HCT116 (cell line): Measurements from ENCODE around the gene ZNF134. TPM values are rescaled to one million over a fixed set of nuclear protein-coding genes. Genes with fewer than 3 reads are reported as not detected.

Source experiments
- ATAC-seq: fragments of 200-7000 bp; cut with Tn5 transposase; 2 replicates; pipeline ENCODE4 v1.9.1; 2020; ENCODE audit warnings: mild to moderate bottlenecking, moderate library complexity
- BruUV-seq: library from RNA; stranded (reverse); fragments of 400-500 nt; replicated peaks from 2 replicates; lab custom pipeline; 2021; lab: Mats Ljungman, UMichigan
- CTCF ChIA-PET: fragments of 300-600 bp; sonication (Branson Sonifier 250); formaldehyde crosslinking; loops from one replicate; lab custom pipeline; 2021; ENCODE audit warnings: antibody characterized with exemption; lab: Charles Lee
- POLR2A ChIA-PET: fragments of 300-600, 350-600 bp; sonication (Branson Sonifier 250); formaldehyde crosslinking; loops from one replicate; lab custom pipeline; 2021; ENCODE audit warnings: antibody characterized with exemption; lab: Charles Lee
- RAD21 ChIA-PET, 2 experiments: fragments of 300-600 bp; sonication (Branson Sonifier 250); formaldehyde crosslinking; loops; one replicate each; lab custom pipeline; 2023; ENCODE audit warnings: low total read pairs in 2 of 2; ENCODE audit not compliant: uncharacterized antibody in 2 of 2, unreplicated experiment in 2 of 2, low non-redundant PET in 1 of 2; lab: Charles Lee
- DNase-seq: peaks from one replicate; pipeline ENCODE4 v3.0.0-alpha.2; 2010; ENCODE audit warnings: low read depth, low spot score
- H2AFZ ChIP-seq: fragments of 200-600 bp; shearing (Covaris generic), sonication (generic); 2 replicates; pipeline ENCODE4 v1.6.1; 2017; ENCODE audit warnings: low read depth, mixed run types, mixed read lengths, antibody characterized with exemption, low read length; ENCODE audit not compliant: poor library complexity, severe bottlenecking
- H3K27ac ChIP-seq: 2 replicates; pipeline ENCODE4 v1.5.1; 2012; ENCODE audit warnings: low read depth, low read length
- H3K27me3 ChIP-seq: fragments of 200-600 bp; sonication (generic); 2 replicates; pipeline ENCODE4 v1.6.1; 2016; ENCODE audit warnings: mixed run types, low read length, mixed read lengths; ENCODE audit not compliant: insufficient read depth
- H3K36me3 ChIP-seq, 2 experiments: fragments of 200-500 bp in 1 of 2; fragments of 200-600 bp in 1 of 2; sonication (Bioruptor generic) in 1 of 2; sonication (generic) in 1 of 2; 2 replicates each; pipeline versions ENCODE4 v1.5.1 to v1.6.1; 2014 to 2016; ENCODE audit warnings: low read length in 2 of 2, inconsistent platforms in 1 of 2, mixed read lengths in 1 of 2, mixed run types in 1 of 2; ENCODE audit not compliant: insufficient read depth in 2 of 2, control insufficient read depth in 1 of 2
- H3K4me1 ChIP-seq, 2 experiments: fragments of 200-600 bp in 1 of 2; sonication (generic) in 1 of 2; 2 replicates each; pipeline versions ENCODE4 v1.5.1 to v1.6.1; 2012 to 2017; ENCODE audit warnings: low read length in 2 of 2, inconsistent platforms in 1 of 2, mild to moderate bottlenecking in 1 of 2, mixed read lengths in 1 of 2, mixed run types in 1 of 2, moderate library complexity in 1 of 2; ENCODE audit not compliant: insufficient read depth in 2 of 2, control insufficient read depth in 1 of 2
- H3K4me2 ChIP-seq: fragments of 200-600 bp; sonication (generic); 2 replicates; pipeline ENCODE4 v1.6.1; 2017; ENCODE audit warnings: mixed run types, low read length, mixed read lengths
- H3K4me3 ChIP-seq, 2 experiments: fragments of 200-600 bp in 1 of 2; sonication (generic) in 1 of 2; replicated peaks in 1 of 2; 2 replicates each; pipeline ENCODE4 v1.5.1; 2011 to 2016; ENCODE audit warnings: low read length in 2 of 2, control low read depth in 1 of 2, low read depth in 1 of 2, mild to moderate bottlenecking in 1 of 2, mixed read lengths in 1 of 2, mixed run types in 1 of 2
- H3K79me2 ChIP-seq: fragments of 200-600 bp; sonication (generic); 2 replicates; pipeline ENCODE4 v1.6.1; 2017; ENCODE audit warnings: mild to moderate bottlenecking, mixed run types, low read length, moderate library complexity, mixed read lengths; ENCODE audit not compliant: insufficient read depth
- H3K9ac ChIP-seq: fragments of 200-600 bp; sonication (generic); 2 replicates; pipeline ENCODE4 v1.6.1; 2016; ENCODE audit warnings: low read length, mixed read lengths
- H3K9me2 ChIP-seq: fragments of 200-600 bp; sonication (generic), shearing (Covaris generic); 2 replicates; pipeline ENCODE4 v1.6.1; 2017; ENCODE audit warnings: mixed run types, mild to moderate bottlenecking, moderate library complexity; ENCODE audit not compliant: insufficient read depth
- H3K9me3 ChIP-seq, 2 experiments: fragments of 200-500 bp in 1 of 2; fragments of 200-600 bp in 1 of 2; sonication (Bioruptor generic) in 1 of 2; sonication (generic) in 1 of 2; 2 replicates each; pipeline ENCODE4 v1.6.1; 2014 to 2017; ENCODE audit warnings: low read length in 2 of 2, mixed read lengths in 2 of 2, inconsistent platforms in 1 of 2, low read depth in 1 of 2, mild to moderate bottlenecking in 1 of 2, mixed run types in 1 of 2, moderate library complexity in 1 of 2; ENCODE audit not compliant: control insufficient read depth in 1 of 2, insufficient read depth in 1 of 2
- H4K20me1 ChIP-seq: fragments of 200-600 bp; sonication (generic), shearing (Covaris generic); 2 replicates; pipeline ENCODE4 v1.6.1; 2017; ENCODE audit warnings: mixed run types, mild to moderate bottlenecking, moderate library complexity; ENCODE audit not compliant: insufficient read depth
- ATF3 ChIP-seq: IDR thresholded peaks from 2 replicates; pipeline ENCODE4 v1.6.1; 2012
- CBX3 ChIP-seq: IDR thresholded peaks from 2 replicates; pipeline ENCODE4 v1.6.1; 2012; ENCODE audit warnings: low read depth
- CTCF ChIP-seq, 3 experiments: fragments of 200-600 bp in 1 of 3; sonication (generic) in 1 of 3; IDR thresholded peaks in 2 of 3; conservative IDR thresholded peaks in 1 of 3; 2 replicates each; pipeline ENCODE4 v1.5.1; 2012 to 2017; ENCODE audit warnings: low read depth in 2 of 3, low read length in 2 of 3, antibody characterized with exemption in 1 of 3, borderline replicate concordance in 1 of 3, control low read depth in 1 of 3, mild to moderate bottlenecking in 1 of 3, mixed read lengths in 1 of 3, mixed run types in 1 of 3, moderate library complexity in 1 of 3; ENCODE audit not compliant: insufficient read depth in 1 of 3
- EGR1 ChIP-seq: IDR thresholded peaks from 2 replicates; pipeline ENCODE4 v1.6.1; 2012; ENCODE audit warnings: low read depth
- EZH2 ChIP-seq: fragments of 200-600 bp; sonication (generic); IDR thresholded peaks from 2 replicates; pipeline ENCODE4 v1.6.1; 2017; ENCODE audit warnings: antibody characterized with exemption, mixed run types
- EZH2phosphoT487 ChIP-seq: fragments of 200-600 bp; IDR thresholded peaks from 2 replicates; pipeline ENCODE4 v1.6.1; 2018; ENCODE audit warnings: antibody characterized with exemption, borderline replicate concordance
- FOSL1 ChIP-seq: IDR thresholded peaks from 2 replicates; pipeline ENCODE4 v1.6.1; 2012; ENCODE audit warnings: low read depth
- JUND ChIP-seq: IDR thresholded peaks from 2 replicates; pipeline ENCODE4 v1.6.1; 2012
- POLR2AphosphoS5 ChIP-seq: IDR thresholded peaks from 2 replicates; pipeline ENCODE4 v1.6.1; 2011; ENCODE audit warnings: mild to moderate bottlenecking, low read depth, low read length, moderate library complexity
- RAD21 ChIP-seq: IDR thresholded peaks from 2 replicates; pipeline ENCODE4 v1.6.1; 2012; ENCODE audit warnings: low read depth, mild to moderate bottlenecking
- SIN3A ChIP-seq: IDR thresholded peaks from 2 replicates; pipeline ENCODE4 v1.6.1; 2012; ENCODE audit warnings: low read depth
- SP1 ChIP-seq: IDR thresholded peaks from 2 replicates; pipeline ENCODE4 v1.6.1; 2012; ENCODE audit warnings: low read depth
- SRF ChIP-seq: IDR thresholded peaks from 2 replicates; pipeline ENCODE4 v1.6.1; 2012; ENCODE audit warnings: low read depth
- TCF7L2 ChIP-seq: IDR thresholded peaks from 2 replicates; pipeline ENCODE4 v1.7.0; 2011; ENCODE audit warnings: borderline replicate concordance, inconsistent platforms; ENCODE audit not compliant: insufficient read depth, insufficient read length; ENCODE audit errors: extremely low read depth
- YY1 ChIP-seq: IDR thresholded peaks from 2 replicates; pipeline ENCODE4 v1.6.1; 2011; ENCODE audit warnings: low read length, low read depth, moderate library complexity, mild to moderate bottlenecking; ENCODE audit not compliant: insufficient replicate concordance; ENCODE audit errors: extremely low read depth
- ZNF274 ChIP-seq: fragments of 200-500 bp; sonication (Bioruptor generic); IDR thresholded peaks from 2 replicates; pipeline ENCODE4 v1.6.1; 2014; ENCODE audit warnings: mild to moderate bottlenecking, low read depth, low read length, inconsistent platforms
- intact Hi-C: fragments of 100-400 bp; cut with micrococcal nuclease; formaldehyde crosslinking; loops from 2 replicates; pipeline ENCODE4 v1.10.0; 2022
- total RNA-seq: library from RNA; stranded (reverse); gene quantifications from one replicate; pipeline ENCODE4 v1.2.1, GENCODE V29; 2021; ENCODE audit not compliant: unreplicated experiment

ZNF134 gene
- total RNA-seq, 1 experiment from 2014 or later = 8.4 TPM

GRCh38 chr19:57583521-57584416 is 30.3 kb upstream of the ZNF134 start, which contains the start of gene ZIK1:
ZIK1 (plus strand) TSS chr19:57584145; CDS start chr19:57584357, 212 bp downstream.
- H3K79me2 ChIP-seq = no peaks in the 10 kb centered on the region
- H3K9ac ChIP-seq = no peak within 1 kb of the TSS
- POLR2A ChIA-PET = no interaction called here
- no peaks in the 10 kb centered on the region for H3K9me2 ChIP-seq
- BruUV-seq = no TSS peak
- no peaks in the 10 kb centered on the region for H3K27me3 ChIP-seq
- DNase-seq = no peak
- no peaks in the 10 kb centered on the region for H3K36me3 ChIP-seq
- H3K9me3 ChIP-seq = peaks cover 0 to 12% of the 10 kb centered on the region in 2 experiments; a peak in 2 of 4 replicates
- H3K27ac ChIP-seq = no peak within 1 kb of the TSS
- ATAC-seq = no peak
- no peak within 1 kb of the TSS for H2AFZ ChIP-seq
- intact Hi-C loops = no loop called here
- H3K4me1 ChIP-seq = peaks cover 0 to 6% of the 10 kb centered on the region in 2 experiments; a peak in 2 of 4 replicates
- TF ChIP-seq YY1 (no peak), CBX3 (no peak), EGR1 (no peak)
- H3K4me2 ChIP-seq = no peak within 1 kb of the TSS
- H3K4me3 ChIP-seq = no peak within 1 kb of the TSS
- H4K20me1 ChIP-seq = no peaks in the 10 kb centered on the region
- RAD21 ChIA-PET = no interaction called here
- CTCF ChIA-PET = no interaction called here

- no peak overlapping the region for H3K9ac ChIP-seq
- no peaks in the 10 kb centered on the region for H3K79me2 ChIP-seq
- ChIA-PET CTCF (no interaction called here), RAD21 (no interaction called here), POLR2A (no interaction called here)
- no peak overlapping the region for H3K4me2 ChIP-seq
- no peak for TF ChIP-seq EZH2phosphoT487
- no peak for TF ChIP-seq RAD21
- TF ChIP-seq SRF = no peak
- TF ChIP-seq ZNF274 = no peak
- no peak for TF ChIP-seq TCF7L2
- no peak for TF ChIP-seq JUND
- no peak for TF ChIP-seq SIN3A
- TF ChIP-seq POLR2AphosphoS5 = no peak
- TF ChIP-seq FOSL1 = no peak
- TF ChIP-seq YY1 = no peak
- no peak for TF ChIP-seq SP1
- no peak for TF ChIP-seq CTCF (IDR thresholded peaks at IDR 0.05 in 2 of 3, conservative IDR thresholded peaks at IDR 0.05 in 1 of 3; ENCODE audit: borderline replicate concordance in 1 of 3, insufficient read depth in 1 of 3, low read depth in 2 of 3, low read length in 2 of 3)
- TF ChIP-seq ATF3 = no peak
- TF ChIP-seq EZH2 = no peak
- no peaks in the 10 kb centered on the region for H3K4me1 ChIP-seq
- H3K27me3 ChIP-seq = no peaks in the 10 kb centered on the region
- no peak for DNase-seq
- no peaks in the 10 kb centered on the region for H3K9me2 ChIP-seq
- H4K20me1 ChIP-seq = no peaks in the 10 kb centered on the region
- H3K36me3 ChIP-seq = no peaks in the 10 kb centered on the region
- no TSS peak for BruUV-seq
- H2AFZ ChIP-seq = no peak overlapping the region
- H3K9me3 ChIP-seq = peaks cover 0 to 12% of the 10 kb centered on the region in 2 experiments; a peak in 2 of 4 replicates
- no peak for ATAC-seq
- H3K4me3 ChIP-seq = no peak overlapping the region
- no peak overlapping the region for H3K27ac ChIP-seq
- intact Hi-C loops = no loop called here
Measured at GRCh38 chr19:57587529-57587928, 26.5 kb upstream of the ZNF134 start.
